HL-60 (cell line): ENCODE data around the gene TAGAP.
A peak's percentile ranks its signal among the peaks of the same experiment; 100 is the strongest.

Experiments used
- POLR2AphosphoS5 ChIP-seq: IDR thresholded peaks from 2 replicates; pipeline ENCODE4 v1.6.1; 2012; ENCODE audit warnings: low read depth
- TF ChIP-seq, protein P1 (sequence below): IDR thresholded peaks from one replicate; pipeline ENCODE4 v1.5.1; 2011; ENCODE audit warnings: low read length, control low read depth, inconsistent platforms; ENCODE audit not compliant: insufficient read depth

DNA sequence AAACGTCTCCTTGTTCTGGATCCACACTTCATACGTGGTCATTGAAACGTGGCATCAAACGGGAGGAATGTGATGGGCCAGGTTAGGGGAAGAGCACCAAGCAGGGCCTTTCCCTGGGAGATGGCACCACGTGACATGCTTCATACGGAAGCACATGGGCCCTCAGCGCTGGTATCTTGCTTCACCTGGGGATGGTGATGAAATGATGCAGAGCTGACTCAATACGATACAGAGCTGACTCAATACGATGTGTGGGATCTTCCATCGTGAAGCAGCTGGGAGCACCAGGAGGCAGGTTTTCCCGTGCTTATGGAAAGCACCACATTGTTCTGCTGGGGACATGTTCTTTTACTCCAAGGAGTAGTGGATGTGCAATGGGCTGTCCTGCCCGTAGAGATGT, 22.5 kb upstream of the TAGAP start:
- TF ChIP-seq, protein P1, sequence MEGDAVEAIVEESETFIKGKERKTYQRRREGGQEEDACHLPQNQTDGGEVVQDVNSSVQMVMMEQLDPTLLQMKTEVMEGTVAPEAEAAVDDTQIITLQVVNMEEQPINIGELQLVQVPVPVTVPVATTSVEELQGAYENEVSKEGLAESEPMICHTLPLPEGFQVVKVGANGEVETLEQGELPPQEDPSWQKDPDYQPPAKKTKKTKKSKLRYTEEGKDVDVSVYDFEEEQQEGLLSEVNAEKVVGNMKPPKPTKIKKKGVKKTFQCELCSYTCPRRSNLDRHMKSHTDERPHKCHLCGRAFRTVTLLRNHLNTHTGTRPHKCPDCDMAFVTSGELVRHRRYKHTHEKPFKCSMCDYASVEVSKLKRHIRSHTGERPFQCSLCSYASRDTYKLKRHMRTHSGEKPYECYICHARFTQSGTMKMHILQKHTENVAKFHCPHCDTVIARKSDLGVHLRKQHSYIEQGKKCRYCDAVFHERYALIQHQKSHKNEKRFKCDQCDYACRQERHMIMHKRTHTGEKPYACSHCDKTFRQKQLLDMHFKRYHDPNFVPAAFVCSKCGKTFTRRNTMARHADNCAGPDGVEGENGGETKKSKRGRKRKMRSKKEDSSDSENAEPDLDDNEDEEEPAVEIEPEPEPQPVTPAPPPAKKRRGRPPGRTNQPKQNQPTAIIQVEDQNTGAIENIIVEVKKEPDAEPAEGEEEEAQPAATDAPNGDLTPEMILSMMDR, result no peak
- TF ChIP-seq POLR2AphosphoS5, result 0 out of 2 replicates have a peak, but pooled peaks have one; percentile 35
